Dedifferentiated amniotic fluid mesenchymal stem cell (primary cell): ENCODE results near the gene F12.
"Not testable (repeated sequence)": the region's sequence is repeated elsewhere in the genome, so short reads cannot be mapped to it uniquely, and the experiment has no call there.

ENCODE experiments used
- DNase-seq: peaks from one replicate; pipeline ENCODE4 v3.0.0-alpha.2; 2016; ENCODE audit errors: extremely low spot score

The F12 gene

GRCh38 chr5:177432143-177432838 is 22.9 kb upstream of the F12 start:
- no peak for DNase-seq

GRCh38 chr5:177431317-177432142 is 22.2 kb upstream of the F12 start:
- no peak for DNase-seq

- no peak for DNase-seq
Measured at GRCh38 chr5:177430972-177431316, 21.6 kb upstream of the F12 start.

GRCh38 chr5:177430140-177430951 is 21.0 kb upstream of the F12 start:
- DNase-seq, result no peak

- DNase-seq, result no peak
Measured at GRCh38 chr5:177429248-177430040, 20.1 kb upstream of the F12 start.

GRCh38 chr5:177428574-177429217 is 19.3 kb upstream of the F12 start:
- DNase-seq, result no peak

GRCh38 chr5:177427919-177428573 is 18.7 kb upstream of the F12 start:
- no peak for DNase-seq

- no peak for DNase-seq
Measured at GRCh38 chr5:177427211-177427822, 18.0 kb upstream of the F12 start.

- DNase-seq, result no peak
Measured at GRCh38 chr5:177426566-177427210, 17.3 kb upstream of the F12 start, which contains the start of gene GRK6. TSS of gene GRK6 (plus strand) at chr5:177426676. CDS start at chr5:177426846, 170 bp downstream.

- DNase-seq, result peak; percentile 100
Measured at GRCh38 chr5:177425801-177426565, 16.6 kb upstream of the F12 start.

- no peak for DNase-seq
Measured at GRCh38 chr5:177425196-177425800, 15.9 kb upstream of the F12 start.

- no peak for DNase-seq
Measured at GRCh38 chr5:177423671-177424070, 14.3 kb upstream of the F12 start.

GRCh38 chr5:177421062-177421798 is 11.9 kb upstream of the F12 start:
- DNase-seq, result no peak

GRCh38 chr5:177420472-177420871 is 11.1 kb upstream of the F12 start:
- DNase-seq, result not testable (repeated sequence)

- DNase-seq, result no peak
Measured at GRCh38 chr5:177419046-177419445, 9.7 kb upstream of the F12 start.

GRCh38 chr5:177417081-177417480 is 7.7 kb upstream of the F12 start:
- DNase-seq, result not testable (repeated sequence)

GRCh38 chr5:177414481-177414880 is 5.1 kb upstream of the F12 start:
- DNase-seq, result no peak
